DND-41 (cell line): ENCODE measurements around the gene RNASEH1.

Experiments
- ATAC-seq: fragments of 200-7000 bp; cut with Tn5 transposase; 3 replicates; pipeline ENCODE4 v1.9.1; 2021; ENCODE audit warnings: low read depth; ENCODE audit not compliant: insufficient read depth
- DNase-seq: peaks from one replicate; pipeline ENCODE4 v3.0.0-alpha.2; 2020
- H2AFZ ChIP-seq: 2 replicates; pipeline ENCODE4 v1.6.0; 2012; ENCODE audit warnings: low read depth, low read length
- H3K27ac ChIP-seq: 2 replicates; pipeline ENCODE4 v1.5.1; 2012; ENCODE audit warnings: low read length, inconsistent platforms
- H3K27me3 ChIP-seq: fragments of 200-600 bp; sonication (generic); 2 replicates; pipeline ENCODE4 v1.6.0; 2012; ENCODE audit warnings: low read length, mild to moderate bottlenecking, inconsistent platforms; ENCODE audit not compliant: insufficient read depth, poor library complexity
- H3K36me3 ChIP-seq: 2 replicates; pipeline ENCODE4 v1.5.1; 2012; ENCODE audit warnings: low read length, inconsistent platforms; ENCODE audit not compliant: insufficient read depth
- H3K4me1 ChIP-seq: 2 replicates; pipeline ENCODE4 v1.5.1; 2012; ENCODE audit warnings: mild to moderate bottlenecking, low read length; ENCODE audit not compliant: insufficient read depth
- H3K4me2 ChIP-seq: 2 replicates; pipeline ENCODE4 v1.6.0; 2012; ENCODE audit warnings: mild to moderate bottlenecking, moderate library complexity, low read length, inconsistent platforms; ENCODE audit not compliant: insufficient read depth
- H3K4me3 ChIP-seq, 2 experiments: fragments of 200-600 bp in 1 of 2; shearing (Covaris generic) in 1 of 2; 2 replicates each; pipeline ENCODE4 v1.5.1; 2012 to 2016; ENCODE audit warnings: inconsistent platforms in 2 of 2, low read length in 2 of 2, mild to moderate bottlenecking in 2 of 2, low read depth in 1 of 2, moderate library complexity in 1 of 2
- H3K79me2 ChIP-seq: 2 replicates; pipeline ENCODE4 v1.6.0; 2012; ENCODE audit warnings: low read length, inconsistent platforms; ENCODE audit not compliant: insufficient read depth
- H3K9ac ChIP-seq: 2 replicates; pipeline ENCODE4 v1.6.0; 2012; ENCODE audit warnings: low read depth, mild to moderate bottlenecking, inconsistent platforms, low read length, moderate library complexity
- H3K9me3 ChIP-seq: 2 replicates; pipeline ENCODE4 v1.5.1; 2012; ENCODE audit warnings: low read length, moderate library complexity, mild to moderate bottlenecking, inconsistent platforms; ENCODE audit not compliant: insufficient read depth, severe bottlenecking
- H4K20me1 ChIP-seq: 2 replicates; pipeline ENCODE4 v1.6.0; 2012; ENCODE audit warnings: low read length; ENCODE audit not compliant: insufficient read depth
- CTCF ChIP-seq: IDR thresholded peaks from 2 replicates; pipeline ENCODE4 v1.5.1; 2012; ENCODE audit warnings: borderline replicate concordance, low read length, moderate library complexity, mild to moderate bottlenecking; ENCODE audit not compliant: poor library complexity, severe bottlenecking; ENCODE audit errors: extremely low read depth
- EZH2 ChIP-seq: IDR thresholded peaks from 3 replicates; pipeline ENCODE4 v1.6.1; 2012; ENCODE audit warnings: borderline replicate concordance, low read depth, mild to moderate bottlenecking, moderate library complexity, low read length, inconsistent platforms; ENCODE audit not compliant: severe bottlenecking

The RNASEH1 gene

GRCh38 chr2:3587432-3587831, 29.3 kb upstream of the RNASEH1 start:
- no peak for DNase-seq
- Histone ChIP-seq H4K20me1 (peaks cover 9% of the 10 kb centered on the region; the same call in 1 of the 2 replicates), H3K9ac (no peak overlapping the region), H3K36me3 (peaks cover 30% of the 10 kb centered on the region), H3K27me3 (no peaks in the 10 kb centered on the region), H3K4me1 (no peaks in the 10 kb centered on the region), H3K9me3 (no peaks in the 10 kb centered on the region), H3K27ac (no peak overlapping the region), H3K4me2 (no peak overlapping the region), H2AFZ (no peak overlapping the region), H3K79me2 (no peaks in the 10 kb centered on the region), H3K4me3 (no peak overlapping the region)
- no peak for TF ChIP-seq CTCF
- TF ChIP-seq EZH2, result no peak
- ATAC-seq, result no peak

GRCh38 chr2:3587021-3587420, 28.9 kb upstream of the RNASEH1 start:
- TF ChIP-seq EZH2 (no peak), CTCF (no peak)
- Histone ChIP-seq H3K4me1 (no peaks in the 10 kb centered on the region), H2AFZ (no peak overlapping the region), H3K4me3 (no peak overlapping the region), H3K36me3 (peaks cover 33% of the 10 kb centered on the region), H3K27ac (no peak overlapping the region), H3K79me2 (no peaks in the 10 kb centered on the region), H3K9ac (no peak overlapping the region), H3K4me2 (no peak overlapping the region), H3K27me3 (no peaks in the 10 kb centered on the region), H3K9me3 (no peaks in the 10 kb centered on the region), H4K20me1 (peaks cover 10% of the 10 kb centered on the region)
- DNase-seq (no peak), ATAC-seq (no peak)

GRCh38 chr2:3586220-3586619, 28.1 kb upstream of the RNASEH1 start:
- Histone ChIP-seq H3K4me1 (no peaks in the 10 kb centered on the region), H3K27ac (no peak overlapping the region), H2AFZ (no peak overlapping the region), H3K9ac (no peak overlapping the region), H3K36me3 (peaks cover 41% of the 10 kb centered on the region), H3K4me2 (no peak overlapping the region), H3K4me3 (no peak overlapping the region), H3K9me3 (no peaks in the 10 kb centered on the region), H4K20me1 (peaks cover 18% of the 10 kb centered on the region), H3K79me2 (peaks cover 5% of the 10 kb centered on the region), H3K27me3 (no peaks in the 10 kb centered on the region)
- DNase-seq, result no peak
- TF ChIP-seq EZH2 (no peak), CTCF (no peak)
- no peak for ATAC-seq
